Uterus (tissue), 4 donors: ENCODE data around the gene PKDREJ. TPM values are rescaled to one million over a fixed set of nuclear protein-coding genes. Genes with fewer than 3 reads are reported as not detected.

ENCODE experiments used
- DNase-seq, 2 donors: peaks; one replicate each; pipeline ENCODE4 v3.0.0-alpha.2; 2019 to 2020
- H3K27ac ChIP-seq, 2 donors: fragments of 200-600 bp; sonication (generic); 1 replicate in 1 of 2; 2 replicates in 1 of 2; pipeline ENCODE4 v1.5.1; 2016 to 2018
- H3K27me3 ChIP-seq, 2 donors: fragments of 200-600 bp; sonication (generic); one replicate each; pipeline ENCODE4 v1.5.1; 2018 to 2019; ENCODE audit warnings: control low read depth in 1 of 2
- H3K36me3 ChIP-seq, 2 donors: fragments of 200-600 bp; sonication (generic); one replicate each; pipeline ENCODE4 v1.5.1; 2019; ENCODE audit warnings: control low read depth in 1 of 2
- H3K4me1 ChIP-seq, 2 donors: fragments of 200-600 bp; sonication (generic); one replicate each; pipeline ENCODE4 v1.5.1; 2018 to 2019; ENCODE audit warnings: control low read depth in 1 of 2
- H3K4me3 ChIP-seq, 2 donors: fragments of 200-600 bp; sonication (generic); 1 replicate in 1 of 2; 2 replicates in 1 of 2; pipeline ENCODE4 v1.5.1; 2018 to 2019; ENCODE audit warnings: mild to moderate bottlenecking in 1 of 2
- H3K9me3 ChIP-seq, 2 donors: fragments of 200-600 bp; sonication (generic); one replicate each; pipeline ENCODE4 v1.5.1; 2019; ENCODE audit warnings: control low read depth in 1 of 2
- POLR2A ChIP-seq, 2 donors: fragments of 450-650 bp; IDR thresholded peaks; one replicate each; pipeline ENCODE4 v1.6.1; 2016; ENCODE audit warnings: antibody characterized with exemption in 2 of 2, mild to moderate bottlenecking in 1 of 2, moderate library complexity in 1 of 2
- intact Hi-C: fragments of 100-400 bp; cut with DNase I; formaldehyde crosslinking; loops from one replicate; pipeline ENCODE4 v1.15.1; 2023; ENCODE audit warnings: low total_unique reads
- total RNA-seq, 4 donors: library from RNA; depleted of rRNA in 3 of 4; stranded (reverse); fragments of >200 nt in 3 of 4; gene quantifications; one replicate each; pipeline versions ENCODE4 v1.1.0 to v1.2.4, GENCODE V29; 2014 to 2023
- TF ChIP-seq, protein P1 (sequence below), 4 experiments: fragments of 200-600 bp in 2 of 4; fragments of 450-650 bp in 2 of 4; sonication (generic) in 2 of 4; IDR thresholded peaks; one replicate each; pipeline ENCODE4 v1.5.1; 2016 to 2019; ENCODE audit warnings: antibody characterized with exemption in 4 of 4, mild to moderate bottlenecking in 2 of 4, moderate library complexity in 1 of 4
- donor health status: DM: yes; HTN: yes; CAD: no.

PKDREJ gene
- total RNA-seq, 4 donors from 2014 or later, result 0.06 to 0.14 TPM; not detected in 2

DNA sequence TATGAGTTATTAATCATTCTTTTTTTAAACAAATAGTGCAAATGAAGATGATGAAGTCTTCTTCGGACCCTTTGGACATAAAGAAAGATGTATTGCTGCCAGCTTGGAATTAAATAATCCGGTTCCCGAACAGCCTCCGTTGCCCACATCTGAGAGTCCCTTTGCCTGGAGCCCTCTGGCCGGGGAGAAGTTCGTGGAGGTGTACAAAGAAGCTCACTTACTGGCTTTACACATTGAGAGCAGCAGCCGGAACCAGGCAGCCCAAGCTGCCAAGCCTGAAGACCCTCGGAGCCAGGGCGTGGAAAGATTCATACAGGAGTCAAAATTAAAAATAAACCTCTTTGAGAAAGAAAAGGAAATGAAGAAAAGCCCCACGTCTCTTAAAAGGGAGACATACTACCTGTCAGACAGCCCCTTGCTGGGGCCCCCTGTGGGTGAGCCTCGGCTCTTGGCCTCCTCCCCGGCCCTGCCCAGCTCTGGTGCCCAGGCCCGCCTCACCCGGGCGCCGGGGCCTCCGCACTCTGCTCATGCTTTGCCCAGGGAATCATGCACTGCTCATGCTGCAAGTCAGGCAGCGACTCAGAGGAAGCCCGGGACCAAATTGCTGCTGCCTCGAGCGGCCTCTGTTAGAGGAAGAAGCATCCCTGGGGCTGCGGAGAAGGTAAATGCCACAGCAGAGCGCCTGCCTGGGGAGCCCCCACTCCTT lies 45.3 kb upstream of the PKDREJ start:
- Histone ChIP-seq H3K36me3 (no peaks in the 10 kb centered on the region), H3K27ac (no peak overlapping the region), H3K4me1 (no peaks in the 10 kb centered on the region), H3K27me3 (no peaks in the 10 kb centered on the region), H3K9me3 (no peaks in the 10 kb centered on the region), H3K4me3 (no peak overlapping the region)
- no peak for DNase-seq
- TF ChIP-seq POLR2A (IDR thresholded peaks at IDR 0.05), result no peak
- TF ChIP-seq, protein P1, sequence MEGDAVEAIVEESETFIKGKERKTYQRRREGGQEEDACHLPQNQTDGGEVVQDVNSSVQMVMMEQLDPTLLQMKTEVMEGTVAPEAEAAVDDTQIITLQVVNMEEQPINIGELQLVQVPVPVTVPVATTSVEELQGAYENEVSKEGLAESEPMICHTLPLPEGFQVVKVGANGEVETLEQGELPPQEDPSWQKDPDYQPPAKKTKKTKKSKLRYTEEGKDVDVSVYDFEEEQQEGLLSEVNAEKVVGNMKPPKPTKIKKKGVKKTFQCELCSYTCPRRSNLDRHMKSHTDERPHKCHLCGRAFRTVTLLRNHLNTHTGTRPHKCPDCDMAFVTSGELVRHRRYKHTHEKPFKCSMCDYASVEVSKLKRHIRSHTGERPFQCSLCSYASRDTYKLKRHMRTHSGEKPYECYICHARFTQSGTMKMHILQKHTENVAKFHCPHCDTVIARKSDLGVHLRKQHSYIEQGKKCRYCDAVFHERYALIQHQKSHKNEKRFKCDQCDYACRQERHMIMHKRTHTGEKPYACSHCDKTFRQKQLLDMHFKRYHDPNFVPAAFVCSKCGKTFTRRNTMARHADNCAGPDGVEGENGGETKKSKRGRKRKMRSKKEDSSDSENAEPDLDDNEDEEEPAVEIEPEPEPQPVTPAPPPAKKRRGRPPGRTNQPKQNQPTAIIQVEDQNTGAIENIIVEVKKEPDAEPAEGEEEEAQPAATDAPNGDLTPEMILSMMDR (IDR thresholded peaks at IDR 0.05), result no peak
- intact Hi-C loops, result no loop called here

DNA sequence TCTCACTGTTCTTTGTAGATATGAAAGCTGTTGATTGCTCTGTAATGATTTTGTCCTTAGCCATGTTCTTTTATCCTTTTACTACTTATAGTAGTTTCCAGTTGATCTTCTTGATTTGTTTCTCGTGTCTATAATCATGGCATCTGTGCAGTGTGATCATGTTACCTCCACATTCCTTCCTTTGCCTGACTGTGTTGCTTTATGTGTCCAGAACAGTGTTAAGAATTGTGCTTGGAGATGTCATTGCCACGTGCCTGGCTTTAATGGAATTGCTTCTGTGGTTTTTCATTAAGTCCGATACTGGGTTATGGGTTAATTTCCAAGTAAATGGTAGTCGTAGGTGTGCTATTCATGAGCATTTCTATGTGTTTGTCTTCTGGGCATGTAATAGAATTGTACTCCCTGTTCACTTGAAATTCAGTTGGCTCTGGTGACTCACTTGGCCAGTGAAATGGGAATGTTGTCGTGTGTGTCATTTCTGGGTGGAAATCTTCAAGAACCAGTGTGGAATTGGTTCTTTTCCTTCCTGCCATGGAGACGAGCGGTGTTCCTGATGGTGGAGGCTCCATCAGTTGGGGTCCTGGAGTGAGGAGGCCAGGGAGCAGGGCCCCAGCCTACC lies 40.3 kb upstream of the PKDREJ start:
- no peaks in the 10 kb centered on the region for H3K9me3 ChIP-seq
- no peak overlapping the region for H3K27ac ChIP-seq
- no peaks in the 10 kb centered on the region for H3K27me3 ChIP-seq
- intact Hi-C loops, result no loop called here
- H3K4me1 ChIP-seq, result no peaks in the 10 kb centered on the region
- no peak overlapping the region for H3K4me3 ChIP-seq
- DNase-seq, result no peak
- no peaks in the 10 kb centered on the region for H3K36me3 ChIP-seq
- no peak for TF ChIP-seq POLR2A (IDR thresholded peaks at IDR 0.05)
- TF ChIP-seq, protein P1 (IDR thresholded peaks at IDR 0.05), result no peak

DNA sequence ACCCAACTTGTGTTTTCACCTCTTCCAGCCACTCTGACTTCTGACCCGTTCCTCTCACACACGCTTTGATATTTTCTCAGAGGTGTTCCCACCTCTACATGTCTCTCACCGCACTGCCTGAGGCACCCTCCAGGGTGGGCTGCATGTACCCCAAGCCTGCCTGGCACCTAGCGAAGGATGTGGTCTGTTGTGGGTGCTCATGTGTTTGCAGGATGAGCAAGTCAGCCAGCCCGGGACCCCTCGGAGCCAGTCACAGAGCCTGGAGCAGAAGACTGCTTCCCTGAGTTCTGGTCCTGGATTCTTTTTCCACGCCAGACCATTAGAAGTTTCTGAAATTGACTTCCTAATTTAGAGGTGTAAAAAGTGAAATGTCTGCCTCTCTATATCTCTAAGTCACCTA lies 37.3 kb upstream of the PKDREJ start:
- H3K27ac ChIP-seq, result no peak overlapping the region
- no peak for DNase-seq
- peaks cover 0 to 10% of the 10 kb centered on the region in 2 donors for H3K4me1 ChIP-seq
- TF ChIP-seq POLR2A (IDR thresholded peaks at IDR 0.05), result no peak
- TF ChIP-seq, protein P1 (IDR thresholded peaks at IDR 0.05), result no peak
- intact Hi-C loops, result no loop called here
- no peaks in the 10 kb centered on the region for H3K36me3 ChIP-seq
- H3K27me3 ChIP-seq, result no peaks in the 10 kb centered on the region
- H3K9me3 ChIP-seq, result no peaks in the 10 kb centered on the region
- H3K4me3 ChIP-seq, result no peak overlapping the region

DNA sequence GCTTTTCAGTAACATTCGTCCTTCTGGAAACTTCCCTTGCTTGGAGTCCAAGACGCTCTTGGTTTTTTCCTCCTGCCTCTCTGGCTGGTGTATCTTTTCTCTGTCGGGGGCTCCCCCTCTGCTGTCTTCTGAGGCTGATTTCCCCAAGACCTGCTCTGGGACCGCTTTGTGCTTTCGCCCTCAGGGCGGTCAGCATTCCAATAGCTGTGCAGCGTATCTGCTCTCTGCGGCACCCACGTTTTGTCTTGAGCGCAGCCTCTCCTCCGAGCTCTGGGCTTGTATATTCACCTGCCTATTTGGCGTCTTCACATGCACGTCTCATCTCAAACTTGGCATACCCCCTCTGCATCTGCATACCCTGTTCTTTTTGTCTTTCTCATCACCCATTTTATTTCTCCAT lies 36.0 kb upstream of the PKDREJ start:
- TF ChIP-seq POLR2A (IDR thresholded peaks at IDR 0.05), result no peak
- TF ChIP-seq, protein P1 (IDR thresholded peaks at IDR 0.05), result no peak
- intact Hi-C loops, result no loop called here
- no peak overlapping the region for H3K4me3 ChIP-seq
- H3K27ac ChIP-seq, result no peak overlapping the region
- DNase-seq, result no peak
- no peaks in the 10 kb centered on the region for H3K9me3 ChIP-seq
- H3K4me1 ChIP-seq, result peaks cover 0 to 10% of the 10 kb centered on the region in 2 donors
- H3K27me3 ChIP-seq, result no peaks in the 10 kb centered on the region
- H3K36me3 ChIP-seq, result no peaks in the 10 kb centered on the region

DNA sequence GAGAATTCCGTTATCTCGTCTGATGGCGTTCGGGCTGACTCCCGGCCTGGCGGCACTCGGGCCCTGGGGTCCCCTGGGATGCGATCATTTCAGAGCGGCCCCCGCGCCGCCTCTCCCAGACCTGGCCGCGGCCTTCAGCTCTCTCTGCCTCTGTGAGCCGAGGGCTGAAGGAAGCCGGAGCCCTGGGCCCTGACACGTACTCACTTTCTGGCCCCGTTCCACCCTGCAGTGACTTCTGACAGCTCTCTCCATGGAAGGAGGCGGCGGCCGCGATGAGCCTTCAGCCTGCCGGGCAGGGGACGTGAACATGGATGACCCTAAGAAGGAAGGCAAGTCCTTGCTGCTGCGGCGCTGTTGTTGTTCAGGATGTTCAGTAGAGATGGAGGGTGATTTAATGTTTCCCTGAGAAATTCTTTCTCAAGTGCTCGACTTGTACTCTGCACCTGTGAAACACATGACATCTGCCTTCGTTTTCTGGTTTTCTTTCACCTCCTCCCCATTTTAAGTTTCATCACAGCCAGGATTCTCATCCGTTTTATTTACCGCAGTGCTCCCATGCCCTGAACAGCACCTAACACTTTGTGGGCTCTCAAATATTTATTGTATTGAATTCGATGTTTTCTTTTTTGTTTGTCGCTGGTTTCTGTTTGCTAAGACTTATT lies 34.1 kb upstream of the PKDREJ start:
- peak overlapping the region; percentile 58 to 65 for H3K4me3 ChIP-seq
- peak in 1 of 2 donors; percentile 32 for DNase-seq
- H3K36me3 ChIP-seq, result no peaks in the 10 kb centered on the region
- no peak overlapping the region for H3K27ac ChIP-seq
- no peaks in the 10 kb centered on the region for H3K9me3 ChIP-seq
- no peaks in the 10 kb centered on the region for H3K27me3 ChIP-seq
- TF ChIP-seq, protein P1 (IDR thresholded peaks at IDR 0.05), result no peak
- TF ChIP-seq POLR2A (IDR thresholded peaks at IDR 0.05), result no peak
- intact Hi-C loops, result no loop called here
- peaks cover 0 to 10% of the 10 kb centered on the region in 2 donors for H3K4me1 ChIP-seq
